Endothelial cell of umbilical vein (primary cell): ENCODE measurements around the gene EHMT1. TPM values are rescaled to one million over a fixed set of nuclear protein-coding genes. Genes with fewer than 3 reads are reported as not detected.

Experiments used
- BruUV-seq: library from RNA; stranded (reverse); fragments of 400-500 nt; replicated peaks from 2 replicates; lab custom pipeline; 2021; lab: Mats Ljungman, UMichigan
- CTCF ChIA-PET: fragments of 300-600, 350-600 bp; sonication (Branson Sonifier 250); formaldehyde crosslinking; loops from one replicate; lab custom pipeline; 2021; ENCODE audit warnings: antibody characterized with exemption, inconsistent platforms; lab: Charles Lee
- POLR2A ChIA-PET: fragments of 300-600, 350-600 bp; sonication (Branson Sonifier 250); formaldehyde crosslinking; loops from one replicate; lab custom pipeline; 2021; ENCODE audit warnings: antibody characterized with exemption, inconsistent platforms; lab: Charles Lee
- DNase-seq: peaks from one replicate; pipeline ENCODE4 v3.0.0-alpha.2; 2011; ENCODE audit warnings: low read depth, low spot score
- FAIRE-seq: peaks from 2 replicates; lab custom pipeline; 2011; peaks lifted over from hg19 to GRCh38; lab: Jason Lieb, UNC
- H2AFZ ChIP-seq: 2 replicates; pipeline ENCODE4 v1.6.0; 2012; ENCODE audit warnings: low read depth, low read length, control low read depth, inconsistent platforms
- H3K27ac ChIP-seq: 2 replicates; pipeline ENCODE4 v1.5.1; 2011; ENCODE audit warnings: low read depth, mild to moderate bottlenecking, control low read depth, low read length, moderate library complexity; ENCODE audit not compliant: insufficient read depth
- H3K27me3 ChIP-seq, 2 experiments: 2 replicates each; pipeline versions ENCODE4 v1.6.0 to v1.6.1; 2011; ENCODE audit warnings: low read length in 2 of 2, mixed read lengths in 1 of 2; ENCODE audit not compliant: control insufficient read depth in 2 of 2, insufficient read depth in 2 of 2
- H3K36me3 ChIP-seq, 2 experiments: 2 replicates in 1 of 2; 3 replicates in 1 of 2; pipeline ENCODE4 v1.5.1; 2011; ENCODE audit warnings: low read length in 2 of 2, mild to moderate bottlenecking in 1 of 2, moderate library complexity in 1 of 2; ENCODE audit not compliant: control insufficient read depth in 2 of 2, insufficient read depth in 2 of 2; ENCODE audit errors: extremely low read depth in 1 of 2
- H3K4me1 ChIP-seq: 3 replicates; pipeline ENCODE4 v1.5.1; 2011; ENCODE audit warnings: mild to moderate bottlenecking, low read length; ENCODE audit not compliant: control insufficient read depth, insufficient read depth; ENCODE audit errors: extremely low read depth
- H3K4me2 ChIP-seq: 2 replicates; pipeline ENCODE4 v1.6.1; 2011; ENCODE audit warnings: low read length, control low read depth, mixed read lengths; ENCODE audit not compliant: insufficient read depth
- H3K4me3 ChIP-seq, 3 experiments: fragments of 200-600 bp in 1 of 3; sonication (generic), shearing (Covaris generic) in 1 of 3; replicated peaks in 1 of 3; 2 replicates each; pipeline ENCODE4 v1.5.1; 2011 to 2016; ENCODE audit warnings: control low read depth in 3 of 3, low read length in 3 of 3, mild to moderate bottlenecking in 2 of 3, inconsistent platforms in 1 of 3, low read depth in 1 of 3, moderate library complexity in 1 of 3; ENCODE audit not compliant: insufficient read depth in 1 of 3
- H3K79me2 ChIP-seq: 2 replicates; pipeline ENCODE4 v1.6.0; 2012; ENCODE audit warnings: low read length, inconsistent platforms; ENCODE audit not compliant: control insufficient read depth, insufficient read depth
- H3K9ac ChIP-seq: replicated peaks from 2 replicates; pipeline ENCODE3; 2011; ENCODE audit warnings: low read length, control low read depth; ENCODE audit not compliant: insufficient read depth; ENCODE audit errors: extremely low read depth
- H3K9me1 ChIP-seq: replicated peaks from 3 replicates; pipeline ENCODE4 v1.6.0; 2011; ENCODE audit warnings: mild to moderate bottlenecking, low read length; ENCODE audit not compliant: control insufficient read depth, insufficient read depth; ENCODE audit errors: extremely low read depth
- H3K9me3 ChIP-seq: replicated peaks from 2 replicates; pipeline ENCODE4 v1.5.1; 2012; ENCODE audit warnings: low read length, inconsistent platforms; ENCODE audit not compliant: control insufficient read depth, insufficient read depth
- H4K20me1 ChIP-seq: replicated peaks from 2 replicates; pipeline ENCODE3; 2011; ENCODE audit warnings: mild to moderate bottlenecking, low read length; ENCODE audit not compliant: control insufficient read depth, insufficient read depth; ENCODE audit errors: extremely low read depth
- FOS ChIP-seq: IDR thresholded peaks from 2 replicates; pipeline ENCODE4 v1.6.1; 2011; ENCODE audit warnings: mild to moderate bottlenecking, low read length, moderate library complexity, borderline replicate concordance; ENCODE audit not compliant: insufficient read depth
- MYC ChIP-seq: IDR thresholded peaks from one replicate; pipeline ENCODE4 v1.6.1; 2011; ENCODE audit warnings: mild to moderate bottlenecking, low read depth, low read length
- POLR2A ChIP-seq: IDR thresholded peaks from 2 replicates; pipeline ENCODE4 v1.6.1; 2012; ENCODE audit warnings: low read depth, mild to moderate bottlenecking, control low read depth, low read length
- POLR2AphosphoS5 ChIP-seq: IDR thresholded peaks from 2 replicates; pipeline ENCODE4 v1.6.1; 2012; ENCODE audit warnings: low read depth, mild to moderate bottlenecking, control low read depth, low read length, moderate library complexity; ENCODE audit not compliant: insufficient read depth
- dilution Hi-C: fragments of 300-500 bp; cut with MboI; formaldehyde crosslinking; loops from one replicate; pipeline ENCODE4 v1.15.0; 2019; ENCODE audit warnings: low sequenced_read_pairs; ENCODE audit not compliant: extremely low pct_ligation_motif_present
- intact Hi-C: fragments of 100-400 bp; cut with micrococcal nuclease; formaldehyde crosslinking; loops from one replicate; pipeline ENCODE4 v1.10.0; 2022
- polyA plus RNA-seq, 4 experiments: library from polyadenylated mRNA; depleted of rRNA in 3 of 4; stranded (reverse) in 3 of 4; unstranded in 1 of 4; fragments of >200 nt; gene quantifications; 2 replicates each; pipeline versions ENCODE4 v1.2.1 to v1.2.3, GENCODE V29; 2011 to 2012; ENCODE audit warnings: missing spikeins in 1 of 4
- total RNA-seq: library from RNA; stranded (reverse); gene quantifications from 2 replicates; pipeline ENCODE4 v1.2.3, GENCODE V29; 2021
- TF ChIP-seq, protein P1 (sequence below): IDR thresholded peaks from 2 replicates; pipeline ENCODE4 v1.6.1; 2011; ENCODE audit not compliant: insufficient read depth, insufficient read length
- TF ChIP-seq, protein P2 (sequence below), 2 donors: IDR thresholded peaks; 1 replicate in 1 of 2; 2 replicates in 1 of 2; pipeline ENCODE4 v1.5.1; 2011; ENCODE audit warnings: low read length in 2 of 2, mild to moderate bottlenecking in 2 of 2, moderate library complexity in 2 of 2, control low read depth in 1 of 2, inconsistent platforms in 1 of 2, low read depth in 1 of 2; ENCODE audit not compliant: insufficient read depth in 1 of 2; ENCODE audit errors: extremely low read depth in 1 of 2

Gene EHMT1
- total and polyA plus RNA-seq, 2 donors (not counting 3 experiments of a cell fraction or from before 2014, with no cell fraction given), result 48.2 to 104 TPM

DNA sequence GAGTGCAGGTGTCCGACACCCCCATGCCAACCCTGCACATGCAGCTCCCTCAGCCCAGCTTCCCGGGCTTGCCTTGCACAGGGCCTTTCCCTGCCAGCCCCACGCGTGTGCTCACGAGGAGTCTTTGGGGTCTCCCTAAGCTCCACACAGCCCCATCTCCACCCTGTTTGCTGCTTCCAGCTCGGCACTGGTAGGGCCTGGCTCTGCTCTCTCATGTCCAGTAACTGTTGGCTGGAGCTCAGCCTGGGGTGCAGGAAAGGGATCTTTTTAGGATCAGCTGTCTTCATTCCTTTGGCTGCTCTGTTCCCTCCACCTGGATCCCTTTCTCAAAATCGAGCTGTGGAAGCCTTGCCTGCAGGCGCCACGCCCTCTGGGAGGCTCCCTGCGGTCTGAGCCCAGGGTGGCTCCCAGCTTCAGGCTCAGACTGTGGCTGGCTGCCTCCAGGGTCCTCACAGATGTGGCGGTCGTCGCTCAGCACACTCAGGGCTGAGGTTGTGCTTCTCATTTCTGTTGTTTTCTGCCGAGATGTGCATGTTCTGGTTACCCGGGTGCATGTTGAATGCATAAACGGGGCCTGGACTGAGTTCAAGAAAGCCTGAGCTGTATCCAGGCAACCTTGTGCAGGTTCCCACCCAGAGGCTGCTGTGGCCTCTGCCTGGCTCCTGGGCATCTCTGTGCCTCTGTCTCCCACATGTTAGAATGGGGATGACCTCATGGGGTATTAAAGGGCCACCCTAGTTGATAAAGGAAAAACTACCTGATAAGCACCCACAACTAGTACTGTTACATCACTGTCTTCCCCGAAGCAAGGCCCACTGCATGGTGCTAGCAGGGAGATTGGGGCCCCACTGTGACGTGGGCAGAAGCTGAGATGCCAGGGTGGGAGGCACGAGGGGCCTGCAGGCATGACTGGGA is 263.0 kb downstream of the EHMT1 start:
- dilution Hi-C loops, result no loop called here
- H3K4me3 ChIP-seq, result no peak overlapping the region
- no peak for FAIRE-seq
- intact Hi-C loops, result no loop called here
- H3K4me1 ChIP-seq, result no peaks in the 10 kb centered on the region
- no peaks in the 10 kb centered on the region for H3K36me3 ChIP-seq
- TF ChIP-seq POLR2A, result no peak
- no peak for TF ChIP-seq POLR2AphosphoS5
- TF ChIP-seq, protein P1, sequence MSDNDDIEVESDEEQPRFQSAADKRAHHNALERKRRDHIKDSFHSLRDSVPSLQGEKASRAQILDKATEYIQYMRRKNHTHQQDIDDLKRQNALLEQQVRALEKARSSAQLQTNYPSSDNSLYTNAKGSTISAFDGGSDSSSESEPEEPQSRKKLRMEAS, result no peak
- TF ChIP-seq, protein P2, sequence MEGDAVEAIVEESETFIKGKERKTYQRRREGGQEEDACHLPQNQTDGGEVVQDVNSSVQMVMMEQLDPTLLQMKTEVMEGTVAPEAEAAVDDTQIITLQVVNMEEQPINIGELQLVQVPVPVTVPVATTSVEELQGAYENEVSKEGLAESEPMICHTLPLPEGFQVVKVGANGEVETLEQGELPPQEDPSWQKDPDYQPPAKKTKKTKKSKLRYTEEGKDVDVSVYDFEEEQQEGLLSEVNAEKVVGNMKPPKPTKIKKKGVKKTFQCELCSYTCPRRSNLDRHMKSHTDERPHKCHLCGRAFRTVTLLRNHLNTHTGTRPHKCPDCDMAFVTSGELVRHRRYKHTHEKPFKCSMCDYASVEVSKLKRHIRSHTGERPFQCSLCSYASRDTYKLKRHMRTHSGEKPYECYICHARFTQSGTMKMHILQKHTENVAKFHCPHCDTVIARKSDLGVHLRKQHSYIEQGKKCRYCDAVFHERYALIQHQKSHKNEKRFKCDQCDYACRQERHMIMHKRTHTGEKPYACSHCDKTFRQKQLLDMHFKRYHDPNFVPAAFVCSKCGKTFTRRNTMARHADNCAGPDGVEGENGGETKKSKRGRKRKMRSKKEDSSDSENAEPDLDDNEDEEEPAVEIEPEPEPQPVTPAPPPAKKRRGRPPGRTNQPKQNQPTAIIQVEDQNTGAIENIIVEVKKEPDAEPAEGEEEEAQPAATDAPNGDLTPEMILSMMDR (IDR thresholded peaks at IDR 0.05; ENCODE audit: extremely low read depth in 1 of 2, insufficient read depth in 1 of 2, low read depth in 1 of 2, low read length in 2 of 2), result no peak
- TF ChIP-seq MYC, result no peak
- no peak for TF ChIP-seq FOS
- peaks cover 0 to 3% of the 10 kb centered on the region in 2 experiments for H3K27me3 ChIP-seq
- H3K9ac ChIP-seq, result no peak overlapping the region
- CTCF ChIA-PET, result no interaction called here
- H3K79me2 ChIP-seq, result no peaks in the 10 kb centered on the region
- H3K9me3 ChIP-seq, result no peaks in the 10 kb centered on the region
- POLR2A ChIA-PET, result no interaction called here
- no peak overlapping the region for H2AFZ ChIP-seq
- BruUV-seq, result no TSS peak
- H3K9me1 ChIP-seq, result no peaks in the 10 kb centered on the region
- no peak for DNase-seq
- no peak overlapping the region for H3K4me2 ChIP-seq
- no peaks in the 10 kb centered on the region for H4K20me1 ChIP-seq
- H3K27ac ChIP-seq, result no peak overlapping the region
